Tibial artery (tissue), 4 donors: ENCODE measurements around the gene NCEH1.

ENCODE experiments used
- DNase-seq, 2 donors: peaks; one replicate each; pipeline ENCODE4 v3.0.0-alpha.2; 2019
- H3K27ac ChIP-seq, 2 donors: fragments of 200-600 bp; sonication (generic) in 1 of 2; 1 replicate in 1 of 2; 2 replicates in 1 of 2; pipeline ENCODE4 v1.5.1; 2018 to 2019; ENCODE audit warnings: mild to moderate bottlenecking in 1 of 2
- H3K27me3 ChIP-seq, 2 donors: fragments of 200-600 bp; sonication (generic) in 1 of 2; one replicate each; pipeline versions ENCODE4 v1.5.1 to v1.6.0; 2016 to 2019
- H3K36me3 ChIP-seq, 3 donors: fragments of 200-600 bp; sonication (generic) in 2 of 3; one replicate each; pipeline ENCODE4 v1.5.1; 2016 to 2019; ENCODE audit warnings: mild to moderate bottlenecking in 2 of 3
- H3K4me1 ChIP-seq, 4 donors: fragments of 200-600 bp; sonication (generic) in 2 of 4; 1 replicate in 3 of 4; 2 replicates in 1 of 4; pipeline ENCODE4 v1.5.1; 2016 to 2019
- H3K4me3 ChIP-seq, 2 donors: fragments of 200-600 bp; sonication (generic) in 1 of 2; 1 replicate in 1 of 2; 2 replicates in 1 of 2; pipeline ENCODE4 v1.5.1; 2018 to 2019; ENCODE audit warnings: mild to moderate bottlenecking in 2 of 2
- H3K9me3 ChIP-seq, 3 donors: fragments of 200-600 bp; sonication (generic) in 1 of 3; one replicate each; pipeline ENCODE4 v1.5.1; 2016 to 2019
- CTCF ChIP-seq, 2 experiments: fragments of 200-600 bp in 1 of 2; fragments of 450-650 bp in 1 of 2; IDR thresholded peaks; one replicate each; pipeline ENCODE4 v1.5.1; 2017 to 2019; ENCODE audit warnings: antibody characterized with exemption in 2 of 2, mild to moderate bottlenecking in 1 of 2, moderate library complexity in 1 of 2
- intact Hi-C: fragments of 100-400 bp; cut with DNase I; formaldehyde crosslinking; loops from one replicate; pipeline ENCODE4 v1.15.0; 2023; ENCODE audit warnings: low total_unique reads

Gene NCEH1

GRCh38 chr3:172647080-172647479, 63.8 kb downstream of the NCEH1 start:
- intact Hi-C loops: no loop called here
- no peak overlapping the region for H3K27ac ChIP-seq
- H3K27me3 ChIP-seq: no peaks in the 10 kb centered on the region

DNA sequence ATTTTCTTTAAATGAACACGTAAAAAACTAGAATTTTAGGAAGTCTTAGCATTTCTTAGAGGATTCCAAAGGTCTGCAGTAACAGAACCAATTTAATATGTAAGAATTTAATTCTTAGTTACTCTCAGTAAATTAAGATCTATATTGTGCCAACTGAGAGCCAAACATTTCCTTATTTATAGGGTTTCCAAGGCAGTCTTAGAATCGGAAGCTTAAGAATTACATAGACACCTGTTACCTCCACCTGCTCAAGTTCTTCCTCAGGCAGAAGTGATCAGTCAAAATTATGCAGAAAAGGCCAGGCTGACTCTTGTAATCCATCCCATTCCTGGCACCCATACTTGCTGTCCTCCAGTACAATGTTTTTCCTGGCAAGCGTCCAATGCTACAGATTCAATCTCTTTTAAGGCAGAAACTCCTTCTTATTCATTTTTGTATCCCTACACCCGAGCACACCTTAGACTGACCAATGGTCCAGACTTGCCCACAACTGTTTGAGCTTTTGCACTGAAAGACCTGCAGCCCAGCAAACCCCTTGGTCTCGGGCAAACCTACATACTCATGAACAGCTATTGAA, 64.3 kb downstream of the NCEH1 start:
- Histone ChIP-seq H3K27ac (no peak overlapping the region), H3K36me3 (peaks cover 0 to 19% (median 13%) of the 10 kb centered on the region in 3 donors), H3K4me1 (peaks cover 0 to 14% (median 2%) of the 10 kb centered on the region in 4 donors), H3K4me3 (no peak overlapping the region), H3K27me3 (no peaks in the 10 kb centered on the region), H3K9me3 (no peaks in the 10 kb centered on the region)
- intact Hi-C loops: no loop called here
- no peak for TF ChIP-seq CTCF (IDR thresholded peaks at IDR 0.05)
- DNase-seq: no peak

More at GRCh38 chr3:172647080-172647479, 63.8 kb downstream of the NCEH1 start:
- H3K4me1 ChIP-seq: peaks cover 0 to 14% (median 2%) of the 10 kb centered on the region in 4 donors
- H3K36me3 ChIP-seq: peaks cover 0 to 19% (median 11%) of the 10 kb centered on the region in 3 donors
- H3K4me3 ChIP-seq: no peak overlapping the region
- TF ChIP-seq CTCF (IDR thresholded peaks at IDR 0.05): no peak
- no peaks in the 10 kb centered on the region for H3K9me3 ChIP-seq
- no peak for DNase-seq

GRCh38 chr3:172644258-172644657, 66.6 kb downstream of the NCEH1 start:
- no peak for TF ChIP-seq CTCF (IDR thresholded peaks at IDR 0.05)
- Histone ChIP-seq H3K27ac (no peak overlapping the region), H3K9me3 (no peaks in the 10 kb centered on the region), H3K36me3 (peaks cover 0 to 23% (median 13%) of the 10 kb centered on the region in 3 donors), H3K27me3 (no peaks in the 10 kb centered on the region), H3K4me1 (peaks cover 0 to 14% (median 2%) of the 10 kb centered on the region in 4 donors), H3K4me3 (no peak overlapping the region)
- no peak for DNase-seq
- intact Hi-C loops: no loop called here

DNA sequence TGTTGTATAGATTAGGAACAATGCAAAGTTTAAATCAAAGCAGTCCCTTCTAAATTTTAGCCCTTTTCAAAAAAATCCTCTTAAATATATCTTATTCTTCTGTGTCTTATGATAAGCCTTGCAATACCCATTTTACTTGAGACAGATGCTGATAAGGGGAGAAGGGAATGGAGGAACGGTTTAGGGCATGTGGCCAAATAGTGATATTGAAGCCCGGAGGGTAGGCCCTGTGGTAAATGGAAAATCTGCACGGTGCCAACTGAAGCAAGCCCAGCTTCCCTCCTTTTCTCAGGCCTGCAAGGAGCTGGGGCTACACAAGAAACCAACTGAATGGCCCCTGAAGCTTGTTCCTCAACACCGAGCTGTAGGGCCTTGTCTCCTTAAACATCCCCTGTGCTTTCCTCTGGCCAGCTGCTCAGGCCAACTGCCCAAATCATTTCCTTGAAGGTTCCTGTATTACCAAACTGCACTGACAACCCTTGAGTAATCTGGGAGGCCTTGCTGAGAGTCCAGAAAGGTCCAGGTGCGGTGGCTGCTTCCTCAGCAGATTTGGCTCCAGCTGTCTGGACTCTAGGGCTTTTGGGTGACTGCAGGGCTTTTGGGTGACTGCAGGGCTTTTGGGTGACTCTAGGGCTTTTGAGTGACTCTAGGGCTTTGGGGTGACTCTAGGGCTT, 67.2 kb downstream of the NCEH1 start:
- no peaks in the 10 kb centered on the region for H3K9me3 ChIP-seq
- intact Hi-C loops: no loop called here
- H3K27me3 ChIP-seq: no peaks in the 10 kb centered on the region
- H3K4me3 ChIP-seq: no peak overlapping the region
- H3K36me3 ChIP-seq: peaks cover 0 to 23% (median 13%) of the 10 kb centered on the region in 3 donors
- no peak overlapping the region for H3K27ac ChIP-seq
- DNase-seq: no peak
- TF ChIP-seq CTCF (IDR thresholded peaks at IDR 0.05): no peak
- H3K4me1 ChIP-seq: peaks cover 0 to 14% (median 2%) of the 10 kb centered on the region in 4 donors

- no peak for TF ChIP-seq CTCF (IDR thresholded peaks at IDR 0.05)
- Histone ChIP-seq H3K27me3 (no peaks in the 10 kb centered on the region), H3K27ac (no peak overlapping the region), H3K4me3 (no peak overlapping the region), H3K36me3 (peaks cover 0 to 23% (median 17%) of the 10 kb centered on the region in 3 donors), H3K9me3 (no peaks in the 10 kb centered on the region), H3K4me1 (no peaks in the 10 kb centered on the region)
- DNase-seq: no peak
- intact Hi-C loops: no loop called here
Measured at GRCh38 chr3:172641291-172641690, 69.6 kb downstream of the NCEH1 start.
